MM.1S (cell line): ENCODE data around the gene MAGI3.
A peak's percentile ranks its signal among the peaks of the same experiment; 100 is the strongest.

ENCODE experiments used
- DNase-seq: peaks from one replicate; pipeline ENCODE4 v3.0.0-alpha.2; 2015
- H2AFZ ChIP-seq: fragments of 300-600 bp; sonication (generic); 2 replicates; pipeline ENCODE4 v1.6.0; 2016; ENCODE audit warnings: antibody characterized with exemption, low read length
- H3F3A ChIP-seq: fragments of 300-600 bp; sonication (generic); 2 replicates; pipeline ENCODE4 v1.6.1; 2016; ENCODE audit warnings: mild to moderate bottlenecking, antibody characterized with exemption, low read length, moderate library complexity, mixed read lengths; ENCODE audit not compliant: insufficient read depth
- H3K27ac ChIP-seq: fragments of 300-600 bp; sonication (generic); 2 replicates; pipeline ENCODE4 v1.5.1; 2016; ENCODE audit warnings: mild to moderate bottlenecking, low read length
- H3K27me3 ChIP-seq: fragments of 300-600 bp; sonication (generic); replicated peaks from 2 replicates; pipeline ENCODE4 v1.6.0; 2016; ENCODE audit warnings: low read length; ENCODE audit not compliant: insufficient read depth
- H3K36me3 ChIP-seq: fragments of 300-600 bp; sonication (generic); replicated peaks from 2 replicates; pipeline ENCODE4 v1.6.1; 2016; ENCODE audit warnings: mild to moderate bottlenecking, low read length, mixed read lengths; ENCODE audit not compliant: insufficient read depth
- H3K4me1 ChIP-seq: fragments of 300-600 bp; sonication (generic); 2 replicates; pipeline ENCODE4 v1.6.1; 2016; ENCODE audit warnings: low read length, mixed read lengths
- H3K4me2 ChIP-seq: fragments of 300-600 bp; sonication (generic); 2 replicates; pipeline ENCODE4 v1.6.0; 2016; ENCODE audit warnings: low read depth, low read length
- H3K4me3 ChIP-seq: fragments of 300-600 bp; sonication (generic); 2 replicates; pipeline ENCODE4 v1.5.1; 2016; ENCODE audit warnings: low read length, mixed read lengths
- H3K79me2 ChIP-seq: fragments of 300-600 bp; sonication (generic); 2 replicates; pipeline ENCODE4 v1.6.1; 2016; ENCODE audit warnings: mixed run types, low read length, mixed read lengths
- H3K9ac ChIP-seq: fragments of 300-600 bp; sonication (generic); 2 replicates; pipeline ENCODE4 v1.6.1; 2016; ENCODE audit warnings: low read length, mixed read lengths
- H3K9me2 ChIP-seq: fragments of 300-600 bp; sonication (generic); replicated peaks from 2 replicates; pipeline ENCODE4 v1.6.1; 2016; ENCODE audit warnings: mild to moderate bottlenecking, low read length, mixed read lengths; ENCODE audit not compliant: insufficient read depth
- H3K9me3 ChIP-seq: fragments of 300-600 bp; sonication (generic); replicated peaks from 2 replicates; pipeline ENCODE4 v1.6.1; 2016; ENCODE audit warnings: mild to moderate bottlenecking, low read length, mixed read lengths; ENCODE audit not compliant: insufficient read depth
- H4K20me1 ChIP-seq: fragments of 300-600 bp; sonication (generic); 2 replicates; pipeline ENCODE4 v1.6.1; 2016; ENCODE audit warnings: mild to moderate bottlenecking, low read length, moderate library complexity, mixed read lengths; ENCODE audit not compliant: insufficient read depth
- CTCF ChIP-seq: fragments of 300-600 bp; sonication (generic); IDR thresholded peaks from 2 replicates; pipeline ENCODE4 v1.5.1; 2016; ENCODE audit warnings: antibody characterized with exemption, low read length, mixed read lengths
- EZH2 ChIP-seq: fragments of 300-600 bp; sonication (generic); optimal IDR thresholded peaks from 2 replicates; pipeline ENCODE3; 2017; ENCODE audit warnings: low read depth, mild to moderate bottlenecking, antibody characterized with exemption, low read length, mixed read lengths
- EZH2phosphoT487 ChIP-seq: fragments of 300-600 bp; sonication (generic); IDR thresholded peaks from 2 replicates; pipeline ENCODE4 v1.6.1; 2018; ENCODE audit warnings: antibody characterized with exemption, low read length

MAGI3 gene

GRCh38 chr1:113390871-113391648, 745 bp downstream of the MAGI3 start:
- H3K4me2 ChIP-seq, result peak overlapping the region; percentile 73
- peak overlapping the region; percentile 77 for H3K4me3 ChIP-seq
- TF ChIP-seq EZH2phosphoT487, result no peak
- no peak for TF ChIP-seq CTCF
- no peak for TF ChIP-seq EZH2
- peak overlapping the region; percentile 48; the same call in 1 of the 2 replicates for H2AFZ ChIP-seq
- peak overlapping the region; percentile 20; the same call in 1 of the 2 replicates for H3K27ac ChIP-seq
- H3K9me3 ChIP-seq, result no peaks in the 10 kb centered on the region
- peaks cover 23% of the 10 kb centered on the region for H3K79me2 ChIP-seq
- H4K20me1 ChIP-seq, result no peaks in the 10 kb centered on the region
- 0 out of 2 replicates have a peak, but pooled peaks cover 2% of the 10 kb centered on the region for H3F3A ChIP-seq
- H3K27me3 ChIP-seq, result no peaks in the 10 kb centered on the region
- no peaks in the 10 kb centered on the region for H3K9me2 ChIP-seq
- H3K4me1 ChIP-seq, result no peaks in the 10 kb centered on the region
- peak overlapping the region; percentile 59; the same call in 1 of the 2 replicates for H3K9ac ChIP-seq
- H3K36me3 ChIP-seq, result no peaks in the 10 kb centered on the region
- DNase-seq, result peak; percentile 40

- H3K4me2 ChIP-seq, result peak overlapping the region; percentile 73
- H3K4me3 ChIP-seq, result peak overlapping the region; percentile 77
- H3F3A ChIP-seq, result 0 out of 2 replicates have a peak, but pooled peaks cover 2% of the 10 kb centered on the region
- no peaks in the 10 kb centered on the region for H3K9me2 ChIP-seq
- H3K9ac ChIP-seq, result peak overlapping the region; percentile 38; the same call in 1 of the 2 replicates
- H3K79me2 ChIP-seq, result peaks cover 23% of the 10 kb centered on the region
- no peak for TF ChIP-seq EZH2
- TF ChIP-seq CTCF, result no peak
- TF ChIP-seq EZH2phosphoT487, result no peak
- H2AFZ ChIP-seq, result peak overlapping the region; percentile 48; the same call in 1 of the 2 replicates
- no peaks in the 10 kb centered on the region for H3K4me1 ChIP-seq
- no peaks in the 10 kb centered on the region for H3K27me3 ChIP-seq
- H3K27ac ChIP-seq, result peak overlapping the region; percentile 20; the same call in 1 of the 2 replicates
- H3K36me3 ChIP-seq, result no peaks in the 10 kb centered on the region
- peak; percentile 46 for DNase-seq
- H4K20me1 ChIP-seq, result no peaks in the 10 kb centered on the region
- H3K9me3 ChIP-seq, result no peaks in the 10 kb centered on the region
These were observed 1.4 kb downstream of the MAGI3 start for GRCh38 chr1:113391649-113392271.

DNA sequence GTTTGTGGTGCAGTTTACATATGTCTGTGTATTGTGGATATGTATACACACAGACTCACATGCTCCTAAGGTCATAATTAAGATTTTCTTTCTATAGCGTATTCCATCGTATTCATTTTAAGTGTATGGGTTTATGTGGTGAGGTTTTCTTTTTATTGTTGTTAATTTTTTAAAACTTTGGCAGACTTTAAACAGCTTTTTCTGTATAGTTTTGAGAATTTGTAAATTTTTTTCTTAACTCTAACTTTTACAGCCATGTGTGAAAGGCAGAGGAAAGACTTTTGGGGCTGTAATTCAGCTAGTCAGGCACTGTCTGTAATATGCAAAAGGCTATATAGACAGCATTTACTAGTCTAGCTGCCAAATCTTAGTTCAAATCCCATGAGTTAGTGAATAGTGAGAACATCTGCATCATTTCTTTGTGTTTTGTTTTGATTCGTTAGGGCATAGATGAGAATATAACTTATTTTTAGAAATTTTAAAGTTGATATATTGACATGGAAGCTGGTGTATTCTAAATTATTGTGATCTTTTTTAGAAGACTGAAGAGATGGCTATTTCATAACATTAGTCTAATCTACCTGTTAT, 2.3 kb downstream of the MAGI3 start:
- Histone ChIP-seq H3K9me2 (no peaks in the 10 kb centered on the region), H3K9me3 (no peaks in the 10 kb centered on the region), H4K20me1 (no peaks in the 10 kb centered on the region), H3K4me3 (no peak overlapping the region), H3K27ac (no peak overlapping the region), H3K27me3 (no peaks in the 10 kb centered on the region), H3K4me2 (peak overlapping the region; percentile 73), H3F3A (0 out of 2 replicates have a peak, but pooled peaks cover 2% of the 10 kb centered on the region), H3K9ac (no peak overlapping the region), H3K36me3 (no peaks in the 10 kb centered on the region), H3K4me1 (no peaks in the 10 kb centered on the region), H2AFZ (no peak overlapping the region), H3K79me2 (peaks cover 23% of the 10 kb centered on the region)
- no peak for DNase-seq
- TF ChIP-seq EZH2 (no peak), CTCF (no peak), EZH2phosphoT487 (no peak)
